ENCODE data around the gene MYZAP. TPM values are rescaled to one million over a fixed set of nuclear protein-coding genes. Genes with fewer than 3 reads are reported as not detected.
"Not testable (repeated sequence)": the region's sequence is repeated elsewhere in the genome, so short reads cannot be mapped to it uniquely, and the experiment has no call there.

Gene MYZAP
- total and polyA plus RNA-seq, 3 experiments from 2014 or later: not detected

DNA sequence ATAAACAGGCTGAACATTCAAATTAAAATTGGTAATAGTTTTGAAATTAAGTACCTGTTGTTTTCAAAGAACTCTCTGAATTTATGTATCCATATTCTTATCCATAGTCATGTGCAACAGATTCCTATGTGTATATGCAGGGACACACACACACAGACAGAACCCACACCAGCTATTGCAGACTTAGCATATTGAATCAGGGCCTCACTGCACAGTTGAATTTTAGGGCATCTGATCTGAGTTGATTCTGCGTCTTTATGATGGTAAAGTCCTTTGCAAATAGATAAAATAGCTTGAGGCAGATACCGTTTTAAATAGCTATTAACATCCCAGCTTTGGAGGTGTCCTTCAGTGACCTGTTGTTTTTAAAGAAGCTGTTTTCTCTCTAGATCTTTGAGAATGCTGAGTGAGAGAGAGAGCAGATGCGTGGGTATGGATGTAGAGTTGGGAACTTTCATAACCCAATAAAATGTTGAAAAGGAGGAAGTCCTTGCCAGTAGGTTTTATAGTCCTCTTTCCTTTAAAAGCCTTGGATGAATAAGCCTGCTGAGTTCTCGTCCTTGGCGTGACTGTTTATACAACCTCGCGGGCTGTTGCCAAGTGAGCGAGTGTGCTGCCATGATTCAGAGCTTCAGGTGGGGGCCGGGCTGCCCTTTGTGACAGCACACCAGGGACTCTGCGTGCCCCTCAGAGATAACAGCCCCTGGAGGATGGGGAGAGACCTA, 18.3 kb downstream of the MYZAP start:
- CTCF ChIA-PET: no interaction called here
- POLR2A ChIA-PET: interaction anchor here (0.7 kb wide), 1 partner anchor 106 kb away, joined by 3 read pairs; no protein-coding TSS in a partner anchor
- Histone ChIP-seq H3K9me3 (ENCODE audit: low read length) (no peaks in the 10 kb centered on the region), H3K4me3 (ENCODE audit: low read length) (no peak overlapping the region), H3K27ac (ENCODE audit: low read depth, low read length) (no peak overlapping the region), H3K36me3 (ENCODE audit: insufficient read depth, low read length) (no peaks in the 10 kb centered on the region), H3K4me1 (ENCODE audit: insufficient read depth, low read length) (no peaks in the 10 kb centered on the region), H3K27me3 (ENCODE audit: insufficient read depth, low read length, poor library complexity, severe bottlenecking) (no peaks in the 10 kb centered on the region)
- no peaks in the 10 kb centered on the region for H3K9me3 Mint-ChIP-seq
- H3K36me3 Mint-ChIP-seq: no peaks in the 10 kb centered on the region
- DNase-seq: no peak
- peak overlapping the region in 1 of 8 donors; percentile 40 for H3K27ac Mint-ChIP-seq
- no peaks in the 10 kb centered on the region for H3K4me1 Mint-ChIP-seq
- H3K4me3 Mint-ChIP-seq: no peak overlapping the region
- H3K27me3 Mint-ChIP-seq: peaks cover 7 to 18% of the 10 kb centered on the region in 2 donors

DNA sequence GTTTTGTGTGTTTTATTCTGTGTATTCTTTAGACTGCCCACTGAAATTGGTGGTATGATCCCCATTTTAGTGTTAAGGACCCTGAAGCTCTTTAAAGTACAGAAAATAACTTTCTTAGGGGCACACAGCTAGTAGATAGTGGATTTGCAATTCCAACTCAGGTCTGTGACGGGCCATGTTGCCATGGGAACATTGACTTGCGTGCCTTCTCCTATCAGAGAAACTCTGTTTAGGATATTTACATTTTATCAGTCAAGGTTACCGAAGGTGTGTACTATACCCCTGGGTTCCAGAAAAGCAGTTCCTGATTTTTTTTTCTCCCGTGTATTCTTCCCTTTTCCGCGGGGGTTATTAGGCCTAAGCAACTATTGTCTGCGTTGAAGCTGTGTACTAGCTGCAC, 19.4 kb downstream of the MYZAP start:
- ChIA-PET CTCF (no interaction called here), POLR2A (no interaction called here)
- no peak overlapping the region for H3K27ac Mint-ChIP-seq

DNA sequence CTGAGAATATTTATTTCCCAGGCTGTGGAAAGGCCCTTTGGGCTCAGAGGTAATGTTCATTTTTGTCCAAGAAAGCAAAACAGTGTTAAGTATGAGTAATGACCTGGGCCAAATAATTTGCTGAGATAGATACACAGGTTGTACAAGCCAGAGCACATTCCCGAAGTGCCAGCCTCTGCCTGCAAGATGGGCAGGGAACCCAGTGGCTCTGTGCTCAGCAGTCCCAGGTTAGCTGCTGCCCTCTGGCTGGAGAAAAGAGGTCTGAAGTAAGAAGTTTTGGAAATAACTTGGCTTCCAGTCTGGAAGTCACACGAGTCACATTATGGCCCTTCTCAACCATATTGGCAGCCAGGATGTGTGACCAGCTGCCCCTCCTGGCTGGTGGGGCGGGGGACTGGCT, 20.2 kb downstream of the MYZAP start:
- no peak overlapping the region for H3K4me3 Mint-ChIP-seq
- no peaks in the 10 kb centered on the region for H3K36me3 ChIP-seq (ENCODE audit: insufficient read depth, low read length)
- no peak for DNase-seq
- POLR2A ChIA-PET: no interaction called here
- H3K36me3 Mint-ChIP-seq: no peaks in the 10 kb centered on the region
- H3K27me3 ChIP-seq (ENCODE audit: insufficient read depth, low read length, poor library complexity, severe bottlenecking): no peaks in the 10 kb centered on the region
- CTCF ChIA-PET: no interaction called here
- no peak overlapping the region for H3K27ac Mint-ChIP-seq
- no peaks in the 10 kb centered on the region for H3K4me1 Mint-ChIP-seq
- no peaks in the 10 kb centered on the region for H3K9me3 Mint-ChIP-seq
- H3K4me1 ChIP-seq (ENCODE audit: insufficient read depth, low read length): no peaks in the 10 kb centered on the region
- H3K27ac ChIP-seq (ENCODE audit: low read depth, low read length): no peak overlapping the region
- no peak overlapping the region for H3K4me3 ChIP-seq (ENCODE audit: low read length)
- H3K9me3 ChIP-seq (ENCODE audit: low read length): no peaks in the 10 kb centered on the region
- H3K27me3 Mint-ChIP-seq: peaks cover 5 to 17% of the 10 kb centered on the region in 2 donors

More for the DNA sequence above, 19.4 kb downstream of the MYZAP start:
- Histone ChIP-seq H3K9me3 (ENCODE audit: low read length) (no peaks in the 10 kb centered on the region), H3K27ac (ENCODE audit: low read depth, low read length) (no peak overlapping the region), H3K36me3 (ENCODE audit: insufficient read depth, low read length) (no peaks in the 10 kb centered on the region), H3K4me1 (ENCODE audit: insufficient read depth, low read length) (no peaks in the 10 kb centered on the region), H3K27me3 (ENCODE audit: insufficient read depth, low read length, poor library complexity, severe bottlenecking) (no peaks in the 10 kb centered on the region), H3K4me3 (ENCODE audit: low read length) (no peak overlapping the region)
- no peak for DNase-seq
- Mint-ChIP-seq H3K4me1 (no peaks in the 10 kb centered on the region), H3K9me3 (no peaks in the 10 kb centered on the region), H3K36me3 (no peaks in the 10 kb centered on the region), H3K27me3 (peaks cover 2 to 16% of the 10 kb centered on the region in 2 donors), H3K4me3 (no peak overlapping the region)

DNA sequence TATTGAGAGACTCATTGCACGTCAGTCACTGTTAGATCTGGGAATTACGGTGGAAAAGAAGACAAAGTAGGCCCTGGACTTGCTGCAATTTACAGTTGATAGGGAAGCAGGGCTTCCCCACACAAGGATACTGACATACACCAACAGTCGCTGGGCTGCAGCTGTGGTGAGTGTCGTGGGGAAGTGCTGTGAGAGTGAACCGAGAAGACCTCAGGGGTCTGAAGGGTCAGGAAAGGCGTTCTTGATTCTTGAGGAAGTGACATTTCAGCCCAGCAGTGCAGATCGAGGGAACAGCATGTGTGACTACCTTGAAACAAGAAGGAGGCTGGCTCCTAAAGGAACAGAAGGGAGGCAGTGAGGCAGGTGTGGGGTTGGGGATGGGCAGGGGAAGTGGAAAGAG, 22.5 kb downstream of the MYZAP start:
- H3K9me3 Mint-ChIP-seq: no peaks in the 10 kb centered on the region

DNA sequence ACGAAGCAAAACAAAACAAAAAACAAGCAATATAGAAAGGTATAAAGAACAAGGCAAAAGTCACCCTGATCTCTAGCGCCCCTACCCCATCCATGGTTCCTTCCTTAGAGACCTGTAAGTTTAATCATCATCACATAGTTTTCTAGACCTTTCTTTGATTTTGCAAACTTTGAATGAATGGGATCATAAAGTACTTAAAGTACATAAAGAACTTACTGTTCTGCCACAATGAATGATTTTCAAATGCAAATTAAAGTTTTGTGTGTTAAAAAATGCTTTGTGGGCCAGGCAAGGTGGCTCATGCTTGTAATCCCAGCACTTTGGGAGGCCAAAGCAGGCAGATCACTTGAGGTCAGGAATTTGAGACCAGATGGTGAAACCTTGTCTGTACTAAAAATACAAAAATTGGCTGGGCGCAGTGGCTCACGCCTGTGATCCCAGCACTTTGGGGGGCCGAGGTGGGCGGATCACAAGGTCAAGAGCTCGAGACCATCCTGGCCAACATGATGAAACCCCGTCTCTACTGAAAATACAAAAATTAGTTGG, 24.3 kb downstream of the MYZAP start:
- H3K4me1 Mint-ChIP-seq; H3K27me3 ChIP-seq (ENCODE audit: insufficient read depth, low read length, poor library complexity, severe bottlenecking); H3K4me1 ChIP-seq (ENCODE audit: insufficient read depth, low read length); H3K36me3 ChIP-seq (ENCODE audit: insufficient read depth, low read length); CTCF ChIA-PET; H3K36me3 Mint-ChIP-seq; H3K27ac ChIP-seq (ENCODE audit: low read depth, low read length); DNase-seq; H3K9me3 ChIP-seq (ENCODE audit: low read length); POLR2A ChIA-PET; H3K27ac Mint-ChIP-seq; H3K9me3 Mint-ChIP-seq; H3K4me3 Mint-ChIP-seq; H3K4me3 ChIP-seq (ENCODE audit: low read length): not testable (repeated sequence)
- H3K27me3 Mint-ChIP-seq: peaks cover 10 to 27% of the 10 kb centered on the region in 2 donors

More for the DNA sequence above, 22.5 kb downstream of the MYZAP start:
- POLR2A ChIA-PET: no interaction called here
- peaks cover 5 to 27% of the 10 kb centered on the region in 2 donors for H3K27me3 Mint-ChIP-seq
- H3K4me3 ChIP-seq (ENCODE audit: low read length): no peak overlapping the region
- H3K4me1 ChIP-seq (ENCODE audit: insufficient read depth, low read length): no peaks in the 10 kb centered on the region
- DNase-seq: no peak
- no peak overlapping the region for H3K27ac Mint-ChIP-seq
- no peak overlapping the region for H3K27ac ChIP-seq (ENCODE audit: low read depth, low read length)
- no peaks in the 10 kb centered on the region for H3K9me3 ChIP-seq (ENCODE audit: low read length)
- no peaks in the 10 kb centered on the region for H3K27me3 ChIP-seq (ENCODE audit: insufficient read depth, low read length, poor library complexity, severe bottlenecking)
- no peaks in the 10 kb centered on the region for H3K36me3 ChIP-seq (ENCODE audit: insufficient read depth, low read length)
- H3K4me3 Mint-ChIP-seq: no peak overlapping the region
- H3K36me3 Mint-ChIP-seq: no peaks in the 10 kb centered on the region
- no peaks in the 10 kb centered on the region for H3K4me1 Mint-ChIP-seq
- CTCF ChIA-PET: no interaction called here

DNA sequence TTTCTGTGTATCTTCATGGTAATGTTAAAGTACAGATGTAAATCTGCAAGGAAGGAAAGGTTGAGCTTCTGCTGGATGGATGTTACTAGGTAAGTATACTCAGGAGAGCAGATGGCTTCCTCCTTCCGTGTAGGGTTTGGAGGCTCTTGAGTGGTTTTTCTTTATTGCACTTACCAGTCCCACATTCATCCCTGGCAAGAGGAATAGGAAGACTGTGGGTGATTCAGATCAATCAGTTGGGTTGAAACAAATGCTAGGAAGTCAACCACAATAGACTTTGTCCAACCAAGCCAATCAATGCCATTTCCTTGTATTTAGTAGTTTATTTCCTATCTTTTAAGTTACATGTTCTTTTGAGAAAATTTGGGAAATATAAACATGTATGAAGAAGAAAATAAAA, 26.6 kb downstream of the MYZAP start:
- DNase-seq: no peak
- Histone ChIP-seq H3K27me3 (ENCODE audit: insufficient read depth, low read length, poor library complexity, severe bottlenecking) (no peaks in the 10 kb centered on the region), H3K9me3 (ENCODE audit: low read length) (no peaks in the 10 kb centered on the region), H3K36me3 (ENCODE audit: insufficient read depth, low read length) (no peaks in the 10 kb centered on the region), H3K27ac (ENCODE audit: low read depth, low read length) (no peak overlapping the region), H3K4me3 (ENCODE audit: low read length) (no peak overlapping the region), H3K4me1 (ENCODE audit: insufficient read depth, low read length) (no peaks in the 10 kb centered on the region)
- H3K4me3 Mint-ChIP-seq: no peak overlapping the region
- peaks cover 12 to 35% of the 10 kb centered on the region in 2 donors for H3K27me3 Mint-ChIP-seq
- no peaks in the 10 kb centered on the region for H3K36me3 Mint-ChIP-seq
- no peak overlapping the region for H3K27ac Mint-ChIP-seq
- H3K4me1 Mint-ChIP-seq: no peaks in the 10 kb centered on the region
- POLR2A ChIA-PET: no interaction called here
- CTCF ChIA-PET: no interaction called here
- H3K9me3 Mint-ChIP-seq: no peaks in the 10 kb centered on the region

DNA sequence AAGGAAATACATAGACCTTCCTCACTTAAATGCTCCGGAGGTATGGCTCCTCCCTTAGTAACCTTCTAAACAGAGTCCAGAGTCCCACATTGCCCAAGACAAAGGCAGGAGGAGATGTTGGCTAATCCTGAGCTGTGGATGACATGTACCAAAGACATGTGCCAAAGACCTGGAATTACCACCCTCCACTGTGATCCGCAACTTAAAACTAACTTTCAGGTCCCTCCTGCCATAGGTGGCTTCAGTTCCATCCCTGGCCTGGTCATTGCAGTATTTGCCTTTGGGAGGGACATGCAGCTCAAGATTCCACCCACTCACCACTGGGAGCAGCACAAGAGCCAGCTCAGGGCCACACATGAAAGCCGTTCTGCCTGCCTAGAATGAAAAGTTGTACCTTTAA, 28.0 kb downstream of the MYZAP start:
- H3K9me3 ChIP-seq (ENCODE audit: low read length): no peaks in the 10 kb centered on the region
- H3K27ac ChIP-seq (ENCODE audit: low read depth, low read length): no peak overlapping the region
- no peaks in the 10 kb centered on the region for H3K4me1 ChIP-seq (ENCODE audit: insufficient read depth, low read length)
- H3K27me3 ChIP-seq (ENCODE audit: insufficient read depth, low read length, poor library complexity, severe bottlenecking): no peaks in the 10 kb centered on the region
- no peak overlapping the region for H3K4me3 ChIP-seq (ENCODE audit: low read length)
- H3K4me3 Mint-ChIP-seq: no peak overlapping the region
- H3K27me3 Mint-ChIP-seq: peaks cover 16 to 36% of the 10 kb centered on the region in 2 donors
- no peaks in the 10 kb centered on the region for H3K9me3 Mint-ChIP-seq
- DNase-seq: no peak
- ChIA-PET CTCF (no interaction called here), POLR2A (no interaction called here)
- no peaks in the 10 kb centered on the region for H3K36me3 ChIP-seq (ENCODE audit: insufficient read depth, low read length)
- no peaks in the 10 kb centered on the region for H3K36me3 Mint-ChIP-seq
- H3K4me1 Mint-ChIP-seq: no peaks in the 10 kb centered on the region
- H3K27ac Mint-ChIP-seq: no peak overlapping the region

DNA sequence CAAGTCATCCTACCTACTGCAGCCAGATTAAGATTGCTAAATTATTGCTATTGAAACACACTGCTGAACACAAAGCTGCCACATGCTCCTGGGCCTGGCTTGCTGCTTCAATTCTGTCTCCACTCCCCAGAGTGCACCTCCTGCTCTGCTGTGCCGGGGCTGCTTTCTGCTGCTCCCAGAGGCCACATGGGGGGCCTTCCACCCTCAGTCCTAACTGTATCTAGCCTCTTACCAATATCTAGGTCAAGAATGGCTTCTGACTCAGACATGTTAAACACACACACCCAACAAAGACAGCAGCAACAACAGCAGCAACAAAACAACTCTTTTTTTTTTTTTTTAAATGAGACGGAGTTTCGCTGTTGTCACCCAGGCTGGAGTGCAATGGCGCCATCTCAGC, 33.0 kb downstream of the MYZAP start:
- no peak overlapping the region for H3K27ac Mint-ChIP-seq
- no peaks in the 10 kb centered on the region for H3K36me3 Mint-ChIP-seq
- no peaks in the 10 kb centered on the region for H3K4me1 ChIP-seq (ENCODE audit: insufficient read depth, low read length)
- ChIA-PET CTCF (no interaction called here), POLR2A (no interaction called here)
- H3K4me3 Mint-ChIP-seq: no peak overlapping the region
- H3K9me3 ChIP-seq (ENCODE audit: low read length): no peaks in the 10 kb centered on the region
- peaks cover 12 to 22% of the 10 kb centered on the region in 2 donors for H3K27me3 Mint-ChIP-seq
- H3K36me3 ChIP-seq (ENCODE audit: insufficient read depth, low read length): no peaks in the 10 kb centered on the region
- no peaks in the 10 kb centered on the region for H3K9me3 Mint-ChIP-seq
- DNase-seq: no peak
- no peaks in the 10 kb centered on the region for H3K4me1 Mint-ChIP-seq
- no peak overlapping the region for H3K4me3 ChIP-seq (ENCODE audit: low read length)
- H3K27ac ChIP-seq (ENCODE audit: low read depth, low read length): no peak overlapping the region
- no peaks in the 10 kb centered on the region for H3K27me3 ChIP-seq (ENCODE audit: insufficient read depth, low read length, poor library complexity, severe bottlenecking)
